Measurements from ENCODE around the gene CNIH2. TPM values are rescaled to one million over a fixed set of nuclear protein-coding genes. Genes with fewer than 3 reads are reported as not detected.

CNIH2 gene
- polyA plus RNA-seq, 4 donors = 3.4 to 4.7 (median 4.1) TPM

DNA sequence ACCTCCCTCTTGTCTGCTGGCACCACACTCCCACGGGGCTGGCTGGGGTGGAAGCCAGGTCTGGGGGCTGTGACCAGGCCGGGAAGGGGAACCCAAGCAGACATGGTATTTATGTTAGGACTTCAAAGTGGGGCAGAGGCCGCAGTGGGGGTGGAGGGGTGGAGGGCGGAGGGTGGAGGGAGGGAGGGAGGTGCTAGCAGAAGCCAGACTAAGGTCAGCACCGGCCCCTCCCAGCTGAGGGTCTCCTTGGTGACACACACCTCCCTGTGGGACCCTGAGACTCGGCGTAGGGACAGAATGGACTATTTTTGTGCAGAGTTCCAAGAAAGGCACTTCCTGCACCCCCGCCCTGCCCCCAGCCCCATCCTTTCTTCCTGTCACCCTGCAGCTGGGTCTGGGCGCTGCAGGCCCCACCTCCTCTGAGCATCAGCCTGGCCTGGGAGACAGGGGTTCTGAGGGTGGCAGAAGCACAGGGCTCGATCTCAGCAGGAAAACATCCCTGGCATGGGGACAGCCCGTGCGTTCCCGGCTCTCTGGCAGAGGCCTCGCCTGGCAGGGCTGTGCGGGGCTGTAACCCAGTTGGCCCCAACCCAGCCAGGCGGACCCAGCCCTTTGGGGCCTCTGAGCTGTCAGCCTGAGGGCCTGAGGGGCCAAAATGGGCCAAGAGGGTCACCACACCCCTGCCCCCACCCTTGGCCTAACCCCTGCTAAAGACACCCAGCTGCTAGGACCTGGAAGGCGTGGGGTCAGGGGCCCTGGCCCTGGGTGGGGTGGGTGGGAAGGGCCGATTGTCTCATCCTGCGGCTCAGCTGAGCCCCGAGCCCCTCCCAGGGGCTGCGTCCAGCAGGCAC, 48.5 kb downstream of the CNIH2 start:
- no peak for DNase-seq (ENCODE audit: low read depth in 4 of 4, low spot score in 3 of 4)

DNA sequence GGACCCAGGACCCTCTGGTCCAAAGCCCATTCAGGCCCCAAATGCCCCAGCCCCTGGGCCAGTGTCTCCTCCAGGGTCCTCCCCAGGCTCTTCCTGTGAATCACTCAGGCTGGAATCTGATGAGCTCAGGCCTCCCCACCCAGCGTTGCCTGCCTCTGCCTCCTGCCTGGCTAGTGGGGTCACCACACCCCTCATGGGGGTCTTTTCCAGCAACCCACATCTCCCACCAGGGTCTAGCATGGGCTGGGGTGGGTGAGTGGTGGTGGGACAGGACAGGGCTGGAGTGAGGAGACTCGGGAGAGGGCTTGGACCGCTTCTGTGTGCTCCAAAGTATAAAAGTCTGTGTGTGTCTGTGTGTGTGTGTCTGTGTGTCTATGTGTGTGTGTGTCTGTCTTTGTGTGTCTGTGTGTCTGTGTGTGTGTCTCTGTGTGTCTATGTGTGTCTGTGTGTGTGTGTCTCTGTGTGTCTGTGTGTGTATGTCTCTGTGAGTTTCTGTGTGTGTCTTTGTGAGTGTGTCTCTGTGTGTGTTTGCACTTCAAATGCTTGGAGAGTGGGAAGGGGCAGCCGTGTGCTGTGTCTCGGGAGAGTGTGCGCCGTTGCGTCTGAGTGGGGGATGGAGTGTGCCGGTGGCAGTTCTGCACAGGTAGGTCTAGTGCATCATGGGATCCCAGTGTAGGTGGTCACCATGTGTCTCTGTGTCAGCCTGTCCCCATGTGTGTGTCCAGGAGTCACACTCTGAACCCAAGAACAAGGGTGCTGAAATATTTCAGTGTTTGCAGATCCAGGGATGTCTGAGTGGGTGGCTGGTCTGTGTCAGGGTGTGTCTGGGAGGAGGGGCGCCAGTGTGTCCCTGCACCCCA, 49.4 kb downstream of the CNIH2 start:
- no peak for DNase-seq (ENCODE audit: low read depth in 4 of 4, low spot score in 3 of 4)

DNA sequence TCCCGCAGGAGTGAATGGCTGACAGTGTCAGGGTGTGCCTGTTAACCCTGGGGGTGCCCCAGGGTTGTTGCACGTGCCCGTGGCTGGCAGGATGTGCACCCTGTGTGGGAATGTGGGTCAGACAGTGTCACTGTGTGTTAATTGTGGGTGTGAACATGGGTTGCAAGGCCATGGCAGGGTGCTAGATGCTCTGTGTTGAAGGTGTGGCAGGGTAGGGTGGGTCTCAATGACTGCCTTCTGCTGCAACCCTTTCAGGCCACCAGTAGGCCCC, 50.0 kb downstream of the CNIH2 start:
- no peak for DNase-seq (ENCODE audit: low read depth in 4 of 4, low spot score in 3 of 4)

DNA sequence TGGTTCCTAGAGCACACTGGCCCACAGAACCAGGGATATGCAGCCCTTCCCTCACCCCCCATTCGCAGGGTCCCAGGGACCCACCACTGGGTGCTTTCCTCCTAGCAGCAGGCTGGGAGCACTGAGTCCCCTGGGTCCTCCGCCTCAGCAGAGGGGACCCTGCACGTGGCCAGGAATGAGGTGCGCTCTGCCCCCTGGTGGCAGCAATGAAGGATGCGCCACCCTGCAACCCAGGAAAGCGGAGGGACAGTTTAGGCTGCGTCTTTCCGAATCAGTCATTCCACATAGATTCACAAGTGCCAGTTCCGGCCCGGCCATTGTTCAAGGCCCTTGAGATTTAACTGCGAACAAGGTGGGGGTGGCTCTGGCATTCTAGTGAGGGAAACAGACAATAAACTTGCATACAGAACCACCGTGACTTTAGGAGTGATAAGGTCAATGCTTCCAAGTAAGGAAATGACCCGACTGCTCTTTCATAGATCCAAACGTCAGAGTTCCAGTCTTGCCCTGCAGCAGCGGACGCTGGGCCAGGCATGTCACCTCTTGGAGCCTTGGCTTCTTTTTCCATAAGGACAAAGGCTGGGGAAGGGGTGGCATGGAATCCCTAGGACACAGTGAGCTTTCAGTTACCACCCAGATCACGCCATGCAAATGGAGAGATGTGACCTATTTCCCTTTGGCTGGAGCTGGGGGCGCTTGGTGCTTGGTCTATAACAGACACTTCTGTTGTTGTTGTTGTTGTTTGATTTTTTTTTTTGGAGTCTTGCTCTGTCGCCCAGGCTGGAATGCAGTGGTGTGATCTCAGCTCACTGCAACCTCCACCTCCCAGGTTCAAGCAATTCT, 50.5 kb downstream of the CNIH2 start:
- DNase-seq (ENCODE audit: low read depth in 4 of 4, low spot score in 3 of 4) = peak in 1 of 4 donors; percentile 74

DNA sequence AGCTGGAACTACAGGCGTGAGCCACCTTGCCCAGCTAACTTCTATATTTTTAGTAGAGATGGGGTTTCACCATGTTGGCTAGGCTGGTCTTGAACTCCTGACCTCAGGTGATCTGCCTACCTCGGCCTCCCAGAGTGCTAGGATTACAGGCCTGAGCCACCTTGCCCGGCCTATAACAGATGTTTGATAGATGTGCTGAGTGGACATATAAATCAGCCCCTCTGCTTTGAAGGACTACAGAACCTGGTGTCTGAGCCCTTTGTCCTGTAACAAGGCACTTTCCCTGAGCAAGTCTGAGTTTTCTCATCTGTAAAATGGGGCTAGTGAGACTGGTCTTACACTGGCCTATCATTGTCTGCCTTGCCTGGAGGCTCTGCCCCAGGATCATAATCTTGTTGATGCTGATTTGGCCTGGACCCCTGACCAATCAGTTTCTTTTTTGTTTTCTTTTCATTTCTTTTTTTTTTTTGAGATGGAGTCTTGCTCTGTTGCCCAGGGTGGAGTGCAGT, 51.2 kb downstream of the CNIH2 start:
- DNase-seq (ENCODE audit: low read depth in 4 of 4, low spot score in 3 of 4) = no peak

DNA sequence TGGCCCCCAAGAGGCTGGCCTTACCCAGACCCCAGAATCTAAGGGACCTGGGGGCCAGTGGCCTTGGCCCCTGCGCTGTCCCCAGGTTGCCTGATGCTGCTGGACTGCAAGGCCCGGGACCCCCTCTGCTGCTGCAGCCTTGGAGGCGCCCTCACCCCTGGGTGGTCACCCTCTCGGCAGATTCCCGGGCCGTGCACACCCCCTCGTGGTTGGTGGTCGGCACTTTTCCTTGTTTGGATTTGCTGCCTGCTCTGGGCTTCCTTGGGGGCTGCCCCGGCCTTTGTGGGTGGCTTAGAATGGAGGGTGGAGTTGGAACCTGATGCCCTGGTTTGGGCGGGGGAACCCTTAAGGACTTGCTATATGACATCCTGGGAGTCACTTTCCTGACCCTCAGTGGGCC, 53.0 kb downstream of the CNIH2 start:
- DNase-seq (ENCODE audit: low read depth in 4 of 4, low spot score in 3 of 4) = no peak

- no peak for DNase-seq (ENCODE audit: low read depth in 4 of 4, low spot score in 3 of 4)
Measured at GRCh38 chr11:66331542-66332370, 53.8 kb downstream of the CNIH2 start.

DNA sequence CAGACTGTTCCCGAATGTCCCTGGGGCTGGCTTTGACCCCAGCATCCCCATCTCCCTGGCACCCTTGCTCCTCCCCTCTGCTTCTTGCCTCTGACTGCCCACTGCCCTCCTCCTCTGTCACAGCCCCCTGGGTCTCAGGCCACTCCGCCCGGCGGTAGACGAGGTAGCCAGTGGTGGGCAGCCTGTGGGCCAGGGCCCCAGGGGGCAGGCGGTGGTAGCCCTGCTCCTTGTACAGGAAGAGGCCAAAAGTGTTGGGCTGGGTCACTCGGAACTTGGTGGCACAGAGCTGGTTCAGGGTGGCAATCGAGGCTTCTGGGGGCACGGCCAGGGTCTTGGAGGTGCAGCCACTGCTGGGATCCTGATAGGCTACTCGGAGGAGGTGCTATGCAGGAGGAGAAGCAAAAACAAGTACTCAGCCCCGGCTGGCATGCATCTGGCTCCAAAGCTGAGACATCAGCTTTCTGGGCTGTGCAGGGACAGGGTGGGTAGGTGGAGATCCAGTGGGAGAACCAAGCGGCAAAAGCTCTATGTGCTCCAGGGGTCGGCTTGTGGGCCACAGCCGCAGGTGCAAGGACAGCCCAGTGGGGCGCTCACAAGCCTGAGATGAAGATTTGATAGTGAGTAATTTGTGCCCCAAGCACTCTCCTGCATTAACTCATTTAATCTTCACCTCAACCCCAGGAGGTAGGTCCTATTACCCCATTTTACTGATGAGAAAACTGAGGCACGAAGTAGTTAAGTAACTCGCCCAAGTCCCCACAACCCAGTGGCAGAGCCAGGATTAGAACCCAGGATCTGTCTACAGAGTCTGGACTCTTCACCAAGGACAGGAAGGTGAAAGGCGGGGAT, 54.6 kb downstream of the CNIH2 start:
- no peak for DNase-seq (ENCODE audit: low read depth in 4 of 4, low spot score in 3 of 4)

DNA sequence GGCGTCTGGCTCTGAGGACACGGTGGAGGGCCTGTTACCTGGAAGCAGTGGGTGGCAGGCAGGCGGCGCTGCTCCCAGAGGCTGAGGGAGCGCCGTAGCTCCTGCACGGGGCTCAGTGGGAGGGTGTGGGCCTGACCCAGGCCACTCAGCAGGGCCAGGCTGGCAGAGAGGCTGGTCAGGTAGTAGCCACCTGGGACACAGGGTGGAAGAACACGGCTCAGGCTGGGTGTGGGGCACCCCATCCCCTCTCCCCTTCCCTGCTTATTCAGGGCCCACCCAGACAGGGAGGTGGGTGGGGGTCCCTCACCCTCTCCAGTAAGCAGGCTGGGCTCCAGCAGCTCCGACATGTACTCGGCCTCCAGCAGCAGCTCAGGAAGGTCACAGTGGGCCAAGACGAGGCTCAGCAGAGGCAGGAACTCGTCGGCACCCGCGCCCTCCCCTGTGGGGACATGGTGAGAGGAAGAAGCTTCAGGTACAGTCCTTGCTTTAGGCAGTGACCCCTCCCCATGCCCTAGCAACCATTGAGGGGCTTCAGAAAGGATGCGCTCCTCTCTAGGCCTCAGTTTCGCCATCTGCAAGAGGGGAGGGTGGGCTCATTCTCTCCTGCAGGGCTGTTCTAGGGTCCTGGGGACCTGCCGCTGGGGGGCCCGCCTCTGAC, 55.4 kb downstream of the CNIH2 start:
- no peak for DNase-seq (ENCODE audit: low read depth in 4 of 4, low spot score in 3 of 4)

Other genes with a start within 250 kb of the CNIH2 start
- gene GAL3ST3, start 229.0 kb upstream of the CNIH2 start, polyA plus RNA-seq (ENCODE audit: insufficient read length in 4 of 4) = 1 to 10 TPM; 4.8 to 7.4 (median 5.2) TPM
- gene SF3B2, start 225.8 kb upstream of the CNIH2 start, polyA plus RNA-seq (ENCODE audit: insufficient read length in 4 of 4) = 100 to 1,000 TPM; 227 to 235 (median 230) TPM
- gene PACS1, start 207.9 kb upstream of the CNIH2 start, polyA plus RNA-seq (ENCODE audit: insufficient read length in 4 of 4) = 10 to 100 TPM; 40.1 to 54.4 (median 45.4) TPM
- 10 to 100 TPM; 16.7 to 28.1 (median 19.9) TPM for gene KLC2, start 20.5 kb upstream of the CNIH2 start, polyA plus RNA-seq (ENCODE audit: insufficient read length in 4 of 4)
- 100 to 1,000 TPM; 126 to 156 (median 129) TPM for gene RAB1B, start 9.5 kb upstream of the CNIH2 start, polyA plus RNA-seq (ENCODE audit: insufficient read length in 4 of 4)
- 10 to 100 TPM; 48.5 to 67.8 (median 50.8) TPM for gene YIF1A, start 11.0 kb downstream of the CNIH2 start, polyA plus RNA-seq (ENCODE audit: insufficient read length in 4 of 4)
- gene TMEM151A, start 13.7 kb downstream of the CNIH2 start, polyA plus RNA-seq (ENCODE audit: insufficient read length in 4 of 4) = under 1 TPM in 1 of 4 donors, not detected in 3; 0.05 TPM
- 10 to 100 TPM; 69.0 to 80.6 (median 73.7) TPM for gene CD248, start 38.9 kb downstream of the CNIH2 start, polyA plus RNA-seq (ENCODE audit: insufficient read length in 4 of 4)
- gene RIN1, start 58.3 kb downstream of the CNIH2 start, polyA plus RNA-seq (ENCODE audit: insufficient read length in 4 of 4) = 1 to 10 TPM; 2.5 to 3.1 (median 2.9) TPM
- 10 to 100 TPM; 30.3 to 34.9 (median 31.4) TPM for gene BRMS1, start 66.9 kb downstream of the CNIH2 start, polyA plus RNA-seq (ENCODE audit: insufficient read length in 4 of 4)
- 10 to 100 TPM; 53.4 to 62.9 (median 56.8) TPM for gene B4GAT1, start 69.5 kb downstream of the CNIH2 start, polyA plus RNA-seq (ENCODE audit: insufficient read length in 4 of 4)
- gene SLC29A2, start 93.6 kb downstream of the CNIH2 start, polyA plus RNA-seq (ENCODE audit: insufficient read length in 4 of 4) = 10 to 100 TPM; 18.5 to 23.1 (median 20.8) TPM
- under 1 TPM; 0.12 to 0.30 (median 0.26) TPM for gene NPAS4, start 142.9 kb downstream of the CNIH2 start, polyA plus RNA-seq (ENCODE audit: insufficient read length in 4 of 4)
- gene MRPL11, start 160.7 kb downstream of the CNIH2 start, polyA plus RNA-seq (ENCODE audit: insufficient read length in 4 of 4) = 10 to 100 TPM; 72.4 to 80.1 (median 78.3) TPM
- gene PELI3, start 188.7 kb downstream of the CNIH2 start, polyA plus RNA-seq (ENCODE audit: insufficient read length in 4 of 4) = 1 to 10 TPM; 4.5 to 7.0 (median 5.2) TPM
- 10 to 100 TPM; 19.7 to 26.0 (median 22.5) TPM for gene DPP3, start 202.3 kb downstream of the CNIH2 start, polyA plus RNA-seq (ENCODE audit: insufficient read length in 4 of 4)
- 10 to 100 TPM; 68.9 to 76.6 (median 76.0) TPM for gene BBS1, start 232.5 kb downstream of the CNIH2 start, polyA plus RNA-seq (ENCODE audit: insufficient read length in 4 of 4)

Measured in right renal pelvis (tissue), 4 donors.